GM04503 (cell line): ENCODE data around the gene ENPP1.
"Not testable (repeated sequence)": the region's sequence is repeated elsewhere in the genome, so short reads cannot be mapped to it uniquely, and the experiment has no call there.

Experiments used
- DNase-seq: peaks from one replicate; pipeline ENCODE4 v3.0.0-alpha.2; 2012; ENCODE audit warnings: low read depth

Gene ENPP1

GRCh38 chr6:131876545-131876944 lies 68.7 kb downstream of the ENPP1 start:
- no peak for DNase-seq

GRCh38 chr6:131877999-131878789 lies 70.4 kb downstream of the ENPP1 start:
- no peak for DNase-seq

GRCh38 chr6:131883016-131883415 lies 75.2 kb downstream of the ENPP1 start:
- no peak for DNase-seq

GRCh38 chr6:131885237-131885636 lies 77.4 kb downstream of the ENPP1 start:
- no peak for DNase-seq

GRCh38 chr6:131886517-131886916 lies 78.7 kb downstream of the ENPP1 start:
- no peak for DNase-seq

- DNase-seq = no peak
Measured at GRCh38 chr6:131890091-131890490, 82.3 kb downstream of the ENPP1 start.

- DNase-seq = no peak
Measured at GRCh38 chr6:131893198-131893597, 85.4 kb downstream of the ENPP1 start.

- no peak for DNase-seq
Measured at GRCh38 chr6:131894493-131895424, 86.9 kb downstream of the ENPP1 start.

- no peak for DNase-seq
Measured at GRCh38 chr6:131897050-131897435, 89.2 kb downstream of the ENPP1 start.

- DNase-seq = no peak
Measured at GRCh38 chr6:131897621-131898020, 89.8 kb downstream of the ENPP1 start.

GRCh38 chr6:131898718-131899117 lies 90.9 kb downstream of the ENPP1 start:
- no peak for DNase-seq

GRCh38 chr6:131900231-131900630 lies 92.4 kb downstream of the ENPP1 start:
- no peak for DNase-seq

- DNase-seq = not testable (repeated sequence)
Measured at GRCh38 chr6:131901326-131901873, 93.6 kb downstream of the ENPP1 start.

GRCh38 chr6:131903734-131904133 lies 95.9 kb downstream of the ENPP1 start:
- DNase-seq = not testable (repeated sequence)

GRCh38 chr6:131908787-131909186 lies 101.0 kb downstream of the ENPP1 start:
- DNase-seq = not testable (repeated sequence)

- no peak for DNase-seq
Measured at GRCh38 chr6:131909408-131910218, 101.8 kb downstream of the ENPP1 start.

- DNase-seq = no peak
Measured at GRCh38 chr6:131910219-131910589, 102.4 kb downstream of the ENPP1 start.

- no peak for DNase-seq
Measured at GRCh38 chr6:131910956-131911355, 103.1 kb downstream of the ENPP1 start.

GRCh38 chr6:131911951-131912350 lies 104.1 kb downstream of the ENPP1 start:
- DNase-seq = no peak

- DNase-seq = no peak
Measured at GRCh38 chr6:131914234-131914633, 106.4 kb downstream of the ENPP1 start.

GRCh38 chr6:131914967-131915751 lies 107.3 kb downstream of the ENPP1 start:
- no peak for DNase-seq
